Measurements from ENCODE around the gene ATRIP.
"Not testable (repeated sequence)": the region's sequence is repeated elsewhere in the genome, so short reads cannot be mapped to it uniquely, and the experiment has no call there.

ATRIP gene

GRCh38 chr3:48440590-48440958, 6.0 kb upstream of the ATRIP start:
- no peak for DNase-seq (ENCODE audit: low read depth in 1 of 2, low spot score in 1 of 2)
- in situ Hi-C loops (cut with HindIII; ENCODE audit: low pct_unique_long_range_greater_than_20kb, low sequenced_read_pairs) = no loop called here
- no peak for TF ChIP-seq JUND (IDR thresholded peaks at IDR 0.05; ENCODE audit: low read depth)

- no peak for DNase-seq (ENCODE audit: low read depth in 1 of 2, low spot score in 1 of 2)
- TF ChIP-seq JUND (IDR thresholded peaks at IDR 0.05; ENCODE audit: low read depth) = no peak
- in situ Hi-C loops (cut with HindIII; ENCODE audit: low pct_unique_long_range_greater_than_20kb, low sequenced_read_pairs) = no loop called here
Measured at GRCh38 chr3:48441940-48442339, 4.6 kb upstream of the ATRIP start.

- in situ Hi-C loops (cut with HindIII; ENCODE audit: low pct_unique_long_range_greater_than_20kb, low sequenced_read_pairs) = no loop called here
- DNase-seq (ENCODE audit: low read depth in 1 of 2, low spot score in 1 of 2) = no peak
- no peak for TF ChIP-seq JUND (IDR thresholded peaks at IDR 0.05; ENCODE audit: low read depth)
Measured at GRCh38 chr3:48445277-48445882, 1.2 kb upstream of the ATRIP start.

GRCh38 chr3:48446043-48446424, 503 bp upstream of the ATRIP start:
- TF ChIP-seq JUND (IDR thresholded peaks at IDR 0.05; ENCODE audit: low read depth) = no peak
- DNase-seq (ENCODE audit: low read depth in 1 of 2, low spot score in 1 of 2) = no peak
- in situ Hi-C loops (cut with HindIII; ENCODE audit: low pct_unique_long_range_greater_than_20kb, low sequenced_read_pairs) = no loop called here

GRCh38 chr3:48451270-48451669, 4.7 kb downstream of the ATRIP start:
- in situ Hi-C loops (cut with HindIII; ENCODE audit: low pct_unique_long_range_greater_than_20kb, low sequenced_read_pairs) = no loop called here
- DNase-seq (ENCODE audit: low read depth in 1 of 2, low spot score in 1 of 2) = peak in 1 of 2 experiments; percentile 71
- no peak for TF ChIP-seq JUND (IDR thresholded peaks at IDR 0.05; ENCODE audit: low read depth)

- no peak for TF ChIP-seq JUND (IDR thresholded peaks at IDR 0.05; ENCODE audit: low read depth)
- no peak for DNase-seq (ENCODE audit: low read depth in 1 of 2, low spot score in 1 of 2)
- in situ Hi-C loops (cut with HindIII; ENCODE audit: low pct_unique_long_range_greater_than_20kb, low sequenced_read_pairs) = no loop called here
Measured at GRCh38 chr3:48456456-48456855, 9.9 kb downstream of the ATRIP start.

- in situ Hi-C loops (cut with HindIII; ENCODE audit: low pct_unique_long_range_greater_than_20kb, low sequenced_read_pairs) = no loop called here
- TF ChIP-seq JUND (IDR thresholded peaks at IDR 0.05; ENCODE audit: low read depth) = no peak
- no peak for DNase-seq (ENCODE audit: low read depth in 1 of 2, low spot score in 1 of 2)
Measured at GRCh38 chr3:48459331-48459730, 12.8 kb downstream of the ATRIP start.

- DNase-seq (ENCODE audit: low read depth in 1 of 2, low spot score in 1 of 2) = no peak
- in situ Hi-C loops (cut with HindIII; ENCODE audit: low pct_unique_long_range_greater_than_20kb, low sequenced_read_pairs) = no loop called here
- no peak for TF ChIP-seq JUND (IDR thresholded peaks at IDR 0.05; ENCODE audit: low read depth)
Measured at GRCh38 chr3:48459773-48460516, 13.4 kb downstream of the ATRIP start.

- in situ Hi-C loops (cut with HindIII; ENCODE audit: low pct_unique_long_range_greater_than_20kb, low sequenced_read_pairs) = no loop called here
- DNase-seq (ENCODE audit: low read depth in 1 of 2, low spot score in 1 of 2) = no peak
- TF ChIP-seq JUND (IDR thresholded peaks at IDR 0.05; ENCODE audit: low read depth) = no peak
Measured at GRCh38 chr3:48460517-48460902, 14.0 kb downstream of the ATRIP start.

GRCh38 chr3:48461767-48462166, 15.2 kb downstream of the ATRIP start:
- DNase-seq (ENCODE audit: low read depth in 1 of 2, low spot score in 1 of 2); in situ Hi-C loops (cut with HindIII; ENCODE audit: low pct_unique_long_range_greater_than_20kb, low sequenced_read_pairs): not testable (repeated sequence)

GRCh38 chr3:48463703-48464102, 17.2 kb downstream of the ATRIP start:
- no peak for TF ChIP-seq JUND (IDR thresholded peaks at IDR 0.05; ENCODE audit: low read depth)
- DNase-seq (ENCODE audit: low read depth in 1 of 2, low spot score in 1 of 2) = no peak
- in situ Hi-C loops (cut with HindIII; ENCODE audit: low pct_unique_long_range_greater_than_20kb, low sequenced_read_pairs) = no loop called here

- TF ChIP-seq JUND (IDR thresholded peaks at IDR 0.05; ENCODE audit: low read depth) = no peak
- DNase-seq (ENCODE audit: low read depth in 1 of 2, low spot score in 1 of 2) = no peak
- in situ Hi-C loops (cut with HindIII; ENCODE audit: low pct_unique_long_range_greater_than_20kb, low sequenced_read_pairs) = no loop called here
Measured at GRCh38 chr3:48464713-48465221, 18.2 kb downstream of the ATRIP start.

GRCh38 chr3:48465237-48465530, 18.6 kb downstream of the ATRIP start:
- in situ Hi-C loops (cut with HindIII; ENCODE audit: low pct_unique_long_range_greater_than_20kb, low sequenced_read_pairs) = no loop called here
- no peak for DNase-seq (ENCODE audit: low read depth in 1 of 2, low spot score in 1 of 2)
- no peak for TF ChIP-seq JUND (IDR thresholded peaks at IDR 0.05; ENCODE audit: low read depth)
